Amygdala (tissue), 56 donors: ENCODE results near the gene HBP1.
"Not testable (repeated sequence)": the region's sequence is repeated elsewhere in the genome, so short reads cannot be mapped to it uniquely, and the experiment has no call there.

Source experiments
- DNase-seq, 56 donors: peaks; one replicate each; lab custom pipeline; 2025; lab: John Stamatoyannopoulos, UW

The HBP1 gene, protein sequence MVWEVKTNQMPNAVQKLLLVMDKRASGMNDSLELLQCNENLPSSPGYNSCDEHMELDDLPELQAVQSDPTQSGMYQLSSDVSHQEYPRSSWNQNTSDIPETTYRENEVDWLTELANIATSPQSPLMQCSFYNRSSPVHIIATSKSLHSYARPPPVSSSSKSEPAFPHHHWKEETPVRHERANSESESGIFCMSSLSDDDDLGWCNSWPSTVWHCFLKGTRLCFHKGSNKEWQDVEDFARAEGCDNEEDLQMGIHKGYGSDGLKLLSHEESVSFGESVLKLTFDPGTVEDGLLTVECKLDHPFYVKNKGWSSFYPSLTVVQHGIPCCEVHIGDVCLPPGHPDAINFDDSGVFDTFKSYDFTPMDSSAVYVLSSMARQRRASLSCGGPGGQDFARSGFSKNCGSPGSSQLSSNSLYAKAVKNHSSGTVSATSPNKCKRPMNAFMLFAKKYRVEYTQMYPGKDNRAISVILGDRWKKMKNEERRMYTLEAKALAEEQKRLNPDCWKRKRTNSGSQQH

DNA sequence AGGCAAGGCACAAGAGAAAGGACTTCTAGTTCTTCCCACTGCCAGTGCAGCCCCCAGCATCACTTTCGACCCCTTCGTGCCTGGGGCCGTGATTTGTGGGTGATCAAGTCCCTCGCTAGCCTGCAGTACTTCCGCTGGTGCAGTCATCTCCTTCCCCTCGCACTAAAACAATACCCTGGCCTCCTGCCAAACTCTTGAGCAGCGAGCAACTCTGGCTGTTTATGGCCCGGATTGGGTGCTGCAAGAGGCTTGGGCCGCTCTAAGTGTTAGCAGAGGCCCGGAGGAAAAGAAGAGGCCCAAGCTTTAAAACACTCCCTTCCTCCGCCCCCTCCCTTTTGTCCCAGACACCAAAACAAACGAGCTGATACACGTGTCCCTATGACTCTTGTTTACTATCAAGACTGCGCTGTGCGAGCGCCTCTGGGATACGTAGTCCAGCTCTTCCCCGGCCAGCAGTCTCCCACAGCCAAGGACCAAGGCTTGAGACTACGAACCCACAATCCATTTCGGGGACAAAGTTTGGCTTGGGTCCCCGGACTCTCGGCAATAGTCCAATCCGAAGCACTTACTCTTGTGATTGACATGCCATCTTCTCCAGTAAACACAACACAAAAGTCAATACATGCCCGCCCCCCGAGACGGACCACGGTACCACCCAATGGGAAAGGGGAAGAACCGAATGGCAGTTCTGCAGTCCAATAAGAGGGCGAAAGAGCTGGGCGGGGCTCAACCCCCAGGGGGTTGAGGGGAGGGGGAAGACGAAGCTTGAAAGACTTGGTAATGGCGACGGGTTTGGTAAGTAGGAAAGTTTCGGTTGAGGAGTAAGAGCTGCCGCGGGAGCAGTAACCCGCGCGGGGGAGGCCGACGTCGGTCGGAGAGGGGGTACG is at the start of gene HBP1:
Gene HBP1 (plus strand): TSS at position 771 of the 887 bp plus-strand sequence. CDS start 10,891 bp downstream, outside the sequence.
- DNase-seq = peak; percentile 63 to 100 (median 99)

DNA sequence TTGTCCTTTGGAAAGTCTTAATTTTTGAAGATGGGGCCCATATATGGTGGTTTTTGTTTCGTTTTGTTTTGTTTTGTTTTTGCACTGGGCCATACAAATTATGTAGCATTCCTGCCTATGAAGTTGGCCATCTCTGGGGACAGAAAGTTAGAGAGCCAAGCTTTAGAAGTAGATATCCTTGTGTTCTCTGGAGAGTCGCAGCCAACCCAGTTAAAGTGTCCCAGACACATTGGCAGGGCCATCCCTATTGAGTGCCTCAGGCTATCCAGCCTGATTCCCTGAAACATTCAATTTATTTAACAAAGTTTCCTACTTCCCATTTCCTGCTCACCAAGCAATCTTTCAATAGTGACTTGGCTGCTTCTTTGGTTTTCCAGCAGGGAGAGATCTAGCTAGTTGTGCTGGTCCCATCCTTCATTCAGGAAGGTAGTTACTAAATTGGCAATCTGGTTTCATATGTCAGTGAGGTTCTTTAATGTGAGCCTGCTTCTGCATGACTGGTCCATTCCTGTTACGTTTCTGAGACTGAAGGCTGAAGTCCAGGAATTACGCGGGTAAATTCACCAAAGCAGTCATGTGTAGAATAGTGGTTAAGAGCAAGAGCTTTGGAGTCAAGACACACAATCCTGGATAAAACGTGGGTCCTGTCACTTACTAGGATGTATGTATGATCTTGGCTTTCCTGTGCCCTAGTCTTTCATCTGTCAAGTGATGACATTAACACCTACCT is 49.3 kb upstream of the HBP1 start:
- DNase-seq = no peak

DNA sequence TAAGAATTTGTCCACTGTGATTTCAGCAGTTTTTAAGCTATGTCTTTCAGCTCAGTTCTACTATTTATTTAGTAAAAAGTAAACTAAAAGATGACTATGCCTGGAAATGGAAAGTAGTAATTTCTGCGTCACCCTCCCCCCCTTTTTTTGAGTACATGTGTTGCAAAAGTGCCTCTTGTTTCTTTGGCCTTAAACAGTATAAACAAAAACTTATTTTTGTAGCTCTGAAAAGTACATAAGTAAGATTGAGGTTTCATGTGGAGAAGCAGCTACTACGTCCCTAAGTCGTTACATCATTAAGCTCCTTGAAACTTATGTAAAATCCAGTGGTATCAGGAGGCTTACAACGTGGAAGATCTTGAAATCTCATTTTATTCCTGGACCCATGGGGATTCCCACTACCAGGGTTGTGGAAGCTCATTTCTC is 46.3 kb upstream of the HBP1 start:
- no peak for DNase-seq

DNA sequence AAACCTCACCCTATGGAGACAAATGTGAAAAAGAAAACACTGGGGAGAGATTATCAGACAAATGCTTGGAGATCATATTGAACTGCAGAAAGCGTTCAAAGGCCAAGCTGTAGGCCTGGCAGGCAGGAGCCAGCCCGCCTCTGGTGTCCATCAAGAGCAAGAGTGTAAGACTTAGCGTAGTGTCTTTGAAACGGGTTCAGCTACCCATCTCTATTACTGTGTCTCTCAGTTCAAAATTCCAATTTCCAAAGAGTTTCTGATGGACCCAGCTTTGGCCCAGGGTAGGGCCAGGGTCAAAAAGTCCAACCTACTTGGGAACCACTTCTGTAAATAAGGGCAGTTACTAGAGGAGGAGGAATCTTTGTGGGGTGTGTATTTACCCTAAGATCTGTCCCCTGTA is 45.4 kb upstream of the HBP1 start:
- no peak for DNase-seq

DNA sequence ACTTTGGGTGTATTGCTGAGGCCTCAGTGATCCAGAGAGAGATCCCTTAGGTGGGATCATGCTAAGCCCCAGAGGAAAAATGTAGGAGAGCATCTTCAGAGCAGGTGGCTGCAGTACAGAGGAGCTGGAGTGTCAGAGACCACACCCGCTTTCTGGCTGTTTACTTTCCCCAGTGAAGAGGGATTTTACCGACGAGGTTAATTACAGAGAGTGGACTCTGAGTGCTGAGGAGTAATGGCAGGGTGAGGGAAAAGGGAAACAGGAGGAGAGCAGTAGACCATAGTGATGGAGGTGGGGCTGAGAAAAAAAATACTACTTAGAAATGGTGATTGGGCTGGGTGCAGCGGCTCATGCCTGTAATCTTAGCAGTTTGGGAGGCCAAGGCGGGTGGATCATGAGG is 43.3 kb upstream of the HBP1 start:
- no peak for DNase-seq

DNA sequence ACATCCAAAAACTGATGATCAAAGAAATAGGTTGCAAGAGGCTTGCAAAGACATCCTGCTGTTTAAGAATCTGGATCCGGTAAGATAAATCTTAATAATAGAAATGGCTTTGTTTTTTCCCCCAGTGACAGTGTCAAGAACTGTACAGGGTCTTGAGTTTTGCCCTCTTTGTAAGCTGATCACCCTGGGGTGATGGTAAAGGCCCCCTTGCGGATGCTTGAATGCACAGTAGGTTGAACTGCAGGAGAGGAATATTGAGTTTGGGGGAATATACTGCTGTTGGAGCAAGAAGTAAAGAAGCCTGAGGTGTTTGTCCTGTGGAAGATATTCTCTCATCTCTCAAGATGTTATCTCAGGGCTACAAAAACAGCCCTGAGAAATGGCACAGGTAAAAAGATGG is 40.6 kb upstream of the HBP1 start:
- no peak for DNase-seq

DNA sequence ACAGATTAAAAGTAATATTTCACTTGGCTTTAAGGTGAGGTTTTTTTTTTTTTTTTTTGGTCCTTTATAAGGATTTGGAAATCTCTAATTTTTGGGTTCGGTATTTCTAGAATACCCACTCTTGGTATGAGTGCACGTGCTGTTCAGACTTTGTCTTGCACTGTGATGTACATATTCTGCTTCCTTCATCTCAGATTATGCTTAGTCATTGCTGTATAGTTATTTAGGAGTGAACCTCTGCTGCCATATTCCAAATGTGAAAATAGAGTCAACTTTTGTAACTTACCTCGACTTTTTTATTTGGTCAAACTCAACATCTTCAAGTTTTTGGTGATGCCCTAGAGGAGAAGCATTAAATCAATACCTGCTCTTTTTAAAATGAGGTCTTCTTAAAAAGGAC is 40.1 kb upstream of the HBP1 start:
- DNase-seq = no peak

DNA sequence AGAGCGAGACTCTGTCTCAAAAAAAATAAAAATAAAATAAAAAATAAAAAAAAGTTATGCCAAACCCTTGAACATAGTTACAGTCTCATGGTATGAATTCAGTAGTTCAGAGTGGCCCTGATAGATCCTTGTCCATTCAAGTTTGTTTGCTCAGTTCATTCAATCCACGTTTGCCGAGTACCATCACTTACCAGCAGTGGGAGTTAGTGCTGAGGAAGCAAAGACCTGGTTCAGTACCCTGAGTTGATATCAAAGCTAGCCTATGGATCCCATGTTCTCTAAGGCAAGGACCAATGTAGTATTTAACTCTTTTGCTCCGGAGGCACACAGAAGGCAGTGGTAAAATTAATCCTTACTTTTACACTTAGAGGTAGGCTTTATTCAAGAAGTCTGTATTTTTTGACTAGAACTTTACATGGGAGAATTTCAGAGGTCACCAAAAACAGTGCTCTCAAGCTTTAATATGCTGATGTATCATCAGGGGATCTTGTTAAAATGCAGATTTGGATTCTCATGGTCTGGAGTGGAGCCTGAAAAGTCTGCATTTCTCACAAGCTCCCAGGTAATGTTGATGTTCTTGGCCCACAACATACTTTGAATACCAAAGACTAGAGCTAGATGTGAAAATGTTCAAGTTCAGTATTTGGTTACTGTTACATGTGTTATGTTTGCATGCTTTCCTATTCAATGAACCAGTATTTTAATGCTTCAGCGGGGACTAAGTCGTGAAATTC is 38.1 kb upstream of the HBP1 start:
- no peak for DNase-seq

DNA sequence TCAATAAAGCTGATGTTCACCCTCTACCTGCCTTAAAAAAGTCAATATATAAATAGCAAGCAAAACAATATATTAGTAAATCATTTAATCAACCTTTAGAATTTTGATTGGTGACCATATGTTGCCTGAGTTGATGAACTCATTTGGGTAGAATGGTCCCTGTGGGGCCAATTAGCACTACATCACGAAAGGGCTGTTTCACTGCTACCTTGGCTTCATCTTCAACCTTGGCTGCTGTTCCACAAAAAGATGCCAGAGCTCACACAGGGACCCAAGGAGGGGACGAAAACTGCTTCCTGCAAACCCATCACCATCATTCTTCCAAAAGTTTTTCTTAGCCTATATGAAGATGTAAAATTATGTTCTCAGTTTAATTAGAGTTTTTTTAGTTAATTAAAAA is 35.4 kb upstream of the HBP1 start:
- no peak for DNase-seq

DNA sequence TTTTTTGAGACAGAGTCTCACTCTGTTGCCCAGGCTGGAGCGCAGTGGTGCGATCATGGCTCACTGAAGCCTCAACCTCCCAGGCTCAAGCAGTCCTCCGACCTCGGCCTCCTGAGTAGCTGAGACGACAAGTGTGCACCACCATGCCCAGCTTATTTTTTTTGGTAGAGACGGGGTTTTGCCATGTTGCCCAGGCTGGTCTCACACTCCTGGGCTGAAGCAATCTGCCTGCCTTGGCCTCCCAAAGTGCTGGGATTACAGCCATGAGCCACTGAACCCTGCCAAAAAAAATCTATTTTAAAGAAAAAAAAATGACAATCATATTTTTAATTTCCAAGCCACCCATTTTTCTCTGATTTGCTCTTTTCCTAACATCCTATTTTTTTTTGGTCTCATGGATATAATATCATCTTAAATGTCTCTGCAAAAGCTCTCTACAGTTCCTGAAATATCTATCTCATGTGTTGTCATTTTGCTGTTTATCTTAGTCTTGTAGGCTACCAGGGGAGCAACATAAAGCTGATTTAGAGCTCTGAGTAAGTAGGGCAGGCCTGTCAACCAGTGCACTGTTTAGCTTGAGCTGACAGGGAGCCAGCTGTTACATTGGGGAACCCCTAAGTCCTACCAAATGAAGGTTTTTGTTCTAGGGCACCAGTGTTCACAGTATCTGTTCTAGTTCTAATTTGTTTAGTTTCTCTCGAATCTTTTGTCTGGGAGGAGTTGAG is 29.9 kb upstream of the HBP1 start:
- DNase-seq = no peak

DNA sequence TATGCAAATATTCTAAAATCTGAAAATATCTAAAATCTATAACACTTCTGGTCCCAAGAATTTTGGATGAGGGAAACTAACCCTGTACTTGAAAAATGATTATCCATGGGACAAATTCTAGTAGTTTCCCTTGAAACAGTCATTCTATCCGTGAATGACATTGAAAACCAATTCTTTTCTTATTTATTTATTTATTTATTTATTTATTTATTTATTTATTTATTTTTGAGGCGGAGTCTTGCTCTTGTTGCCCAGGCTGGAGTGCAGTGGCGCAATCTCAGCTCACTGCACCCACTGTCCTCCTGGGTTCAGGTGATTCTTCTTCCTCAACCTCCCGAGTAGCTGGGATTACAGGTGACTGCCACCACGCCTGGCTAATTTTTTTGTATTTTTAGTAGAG is 24.9 kb upstream of the HBP1 start:
- DNase-seq = not testable (repeated sequence)

DNA sequence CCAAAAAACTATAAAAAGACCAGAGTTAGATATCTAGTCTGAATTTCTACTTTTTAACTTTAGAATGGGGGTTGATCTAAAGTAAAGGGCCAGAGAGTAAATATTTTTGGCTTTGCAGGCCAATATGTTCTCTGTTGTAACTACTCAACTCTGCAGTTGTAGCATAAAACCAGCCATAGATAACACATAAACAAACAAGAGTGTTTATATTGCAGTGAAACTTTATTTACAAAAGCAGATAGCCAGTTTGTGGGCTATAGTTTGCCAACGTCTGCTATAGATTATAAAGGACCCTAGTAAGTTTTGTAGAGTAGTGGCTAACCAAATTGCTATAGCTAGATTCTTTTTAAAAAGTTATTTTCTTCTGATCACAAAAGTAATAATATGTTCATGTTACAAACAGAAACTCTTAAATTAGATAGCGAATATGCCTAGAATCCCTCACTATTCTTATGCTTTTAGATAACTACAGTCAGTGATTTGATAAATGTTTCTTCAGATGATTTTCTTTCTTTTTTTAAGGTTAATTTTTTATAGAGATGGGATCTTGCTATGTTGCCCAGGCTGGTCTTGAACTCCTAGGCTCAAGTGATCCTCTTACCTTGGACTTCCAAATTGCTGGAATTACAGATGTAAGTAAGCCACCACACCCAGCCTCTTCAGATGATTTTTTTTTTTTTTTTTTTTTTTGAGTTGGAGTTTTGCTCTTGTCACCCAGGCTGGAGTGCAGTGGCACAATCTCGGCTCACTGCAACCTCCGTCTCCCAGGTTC is 23.6 kb upstream of the HBP1 start:
- no peak for DNase-seq

DNA sequence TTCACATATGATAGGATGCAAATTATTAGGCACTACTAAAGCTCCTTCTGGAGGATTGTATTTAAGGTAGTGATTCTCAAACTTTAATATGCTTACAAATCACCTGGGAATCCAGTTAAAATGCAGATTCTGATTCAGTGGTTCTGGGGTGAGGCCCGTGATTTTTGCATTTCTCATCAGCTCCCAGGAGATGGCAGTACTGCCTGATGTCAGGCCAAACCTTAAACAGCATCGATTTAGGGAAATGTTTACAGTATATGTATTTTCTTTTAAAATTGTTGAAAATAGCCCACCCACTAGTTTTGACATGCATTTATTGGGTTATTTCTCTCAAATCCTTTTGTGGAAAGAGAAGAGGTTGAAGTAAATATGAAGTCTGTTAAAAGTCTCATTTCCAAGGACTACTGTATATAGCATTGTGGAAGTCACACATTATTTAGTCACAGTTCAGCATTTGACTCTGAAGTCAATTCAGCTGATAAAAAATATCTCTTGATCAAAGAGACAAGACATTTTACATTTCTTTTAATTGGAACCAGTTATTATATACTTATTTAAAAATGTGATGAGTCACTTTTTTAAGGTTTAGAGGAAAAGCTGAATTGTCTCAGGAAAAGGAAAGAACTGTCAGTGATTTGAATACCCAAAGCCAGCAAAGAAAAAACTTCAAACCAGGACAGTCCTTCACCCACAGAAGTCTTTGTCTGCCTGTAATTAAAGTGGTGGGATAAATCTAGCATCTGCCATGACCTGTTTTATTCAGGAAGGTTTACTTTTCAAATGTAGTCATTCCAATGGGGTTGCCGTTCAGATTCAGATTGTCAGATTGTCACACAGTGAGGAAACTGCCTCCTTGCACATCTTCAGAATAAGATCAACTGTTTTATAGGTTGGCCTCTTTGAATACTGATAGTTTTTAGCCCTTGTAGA is 21.1 kb upstream of the HBP1 start:
- DNase-seq = peak in 11 of 56 donors; percentile 1 to 45 (median 11)

DNA sequence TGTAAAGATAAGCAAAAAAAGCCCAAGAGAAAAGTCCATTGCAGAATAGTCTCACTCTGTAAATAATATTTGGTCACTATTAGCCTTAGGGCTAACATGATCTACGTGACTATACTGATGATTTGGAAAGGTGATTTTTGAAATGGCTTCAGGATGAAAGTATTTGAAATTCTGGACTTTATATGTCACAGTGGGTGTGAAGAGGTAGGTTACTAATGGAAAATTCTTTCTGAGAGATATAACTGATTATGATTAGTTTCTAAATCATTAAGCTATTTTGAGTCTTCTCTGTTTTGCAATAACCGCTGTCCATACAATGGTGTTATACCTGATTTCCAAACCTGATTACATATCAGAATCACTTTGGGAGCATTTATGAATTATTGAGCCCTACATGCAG is 20.1 kb upstream of the HBP1 start:
- DNase-seq = no peak

DNA sequence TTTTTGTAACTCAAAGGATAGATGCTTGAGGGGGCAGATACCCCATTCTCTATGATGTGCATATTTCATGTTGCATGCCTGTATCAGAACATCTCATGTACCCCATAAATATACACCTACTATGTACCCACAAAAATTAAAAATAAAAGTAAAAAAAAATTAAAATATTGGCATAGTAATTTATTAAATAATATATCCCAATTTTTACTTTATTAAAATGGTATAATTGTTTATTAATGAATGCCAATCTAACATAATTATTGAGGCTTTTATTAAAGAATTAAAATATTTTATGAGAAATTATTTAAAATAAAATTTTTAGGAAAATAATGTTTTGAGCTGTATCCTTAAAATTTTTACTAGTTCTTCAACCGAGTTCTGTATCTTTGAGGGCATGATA is 18.9 kb upstream of the HBP1 start:
- DNase-seq = no peak

DNA sequence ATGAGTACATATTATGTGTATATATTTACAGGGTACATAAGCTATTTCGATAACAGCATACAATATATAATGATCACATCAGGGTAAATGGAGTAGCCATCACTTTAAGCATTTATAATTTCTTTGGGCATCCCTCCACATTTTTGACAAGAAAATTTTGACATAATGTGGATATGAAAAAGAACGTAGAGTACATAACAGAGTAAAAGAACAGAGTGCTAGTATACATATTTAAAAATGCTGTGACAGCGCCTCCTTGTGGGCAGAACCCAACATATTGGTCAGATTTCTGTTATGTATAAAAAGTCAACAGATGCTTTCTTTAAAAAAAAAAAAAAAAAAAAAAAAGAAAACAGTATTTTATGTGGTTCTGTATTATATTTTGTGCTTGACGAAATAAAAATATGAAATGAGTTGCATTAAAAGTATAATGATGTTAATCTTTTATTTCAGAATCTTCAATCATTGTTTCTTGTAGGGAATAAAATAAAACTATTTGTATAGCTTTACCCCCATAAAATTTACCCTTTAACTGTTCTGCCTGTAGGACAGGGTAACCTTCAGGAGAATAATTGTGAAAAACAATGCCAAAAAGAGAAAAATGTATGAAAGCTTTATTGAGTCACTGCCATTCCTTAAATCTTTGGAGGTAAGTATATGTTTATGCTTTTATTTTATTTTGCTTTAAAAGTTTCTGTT is 18.3 kb upstream of the HBP1 start:
- DNase-seq = peak in 24 of 56 donors; percentile 2 to 87 (median 24)

DNA sequence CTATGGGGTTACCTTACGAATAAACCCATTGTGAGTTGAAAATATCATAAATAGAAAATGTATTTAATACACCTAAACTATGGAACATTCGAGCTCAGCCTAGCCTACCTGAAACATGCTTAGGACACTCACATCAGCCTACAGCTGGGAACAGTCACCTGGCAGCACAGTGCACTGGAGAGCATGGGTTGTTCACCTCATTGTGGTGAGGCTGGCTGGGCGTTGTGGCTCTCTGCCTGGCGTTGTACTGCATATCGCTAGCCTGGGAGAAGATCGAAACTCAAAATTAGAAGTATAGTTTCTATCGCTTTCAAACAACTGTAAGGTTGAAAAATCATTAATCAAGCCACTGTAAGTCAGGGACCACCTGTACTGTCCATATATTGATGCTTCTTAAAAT is 17.3 kb upstream of the HBP1 start:
- DNase-seq = no peak
